Erythroblast (primary cell): ENCODE measurements around the gene LSAMP.

Source experiments
- GATA1 ChIP-seq: IDR thresholded peaks from 2 replicates; pipeline ENCODE4 v1.6.1; 2011; ENCODE audit warnings: low read depth, mild to moderate bottlenecking, control low read depth, low read length, moderate library complexity
- POLR2A ChIP-seq: IDR thresholded peaks from 2 replicates; pipeline ENCODE4 v1.6.1; 2011; ENCODE audit warnings: mild to moderate bottlenecking, low read length

DNA sequence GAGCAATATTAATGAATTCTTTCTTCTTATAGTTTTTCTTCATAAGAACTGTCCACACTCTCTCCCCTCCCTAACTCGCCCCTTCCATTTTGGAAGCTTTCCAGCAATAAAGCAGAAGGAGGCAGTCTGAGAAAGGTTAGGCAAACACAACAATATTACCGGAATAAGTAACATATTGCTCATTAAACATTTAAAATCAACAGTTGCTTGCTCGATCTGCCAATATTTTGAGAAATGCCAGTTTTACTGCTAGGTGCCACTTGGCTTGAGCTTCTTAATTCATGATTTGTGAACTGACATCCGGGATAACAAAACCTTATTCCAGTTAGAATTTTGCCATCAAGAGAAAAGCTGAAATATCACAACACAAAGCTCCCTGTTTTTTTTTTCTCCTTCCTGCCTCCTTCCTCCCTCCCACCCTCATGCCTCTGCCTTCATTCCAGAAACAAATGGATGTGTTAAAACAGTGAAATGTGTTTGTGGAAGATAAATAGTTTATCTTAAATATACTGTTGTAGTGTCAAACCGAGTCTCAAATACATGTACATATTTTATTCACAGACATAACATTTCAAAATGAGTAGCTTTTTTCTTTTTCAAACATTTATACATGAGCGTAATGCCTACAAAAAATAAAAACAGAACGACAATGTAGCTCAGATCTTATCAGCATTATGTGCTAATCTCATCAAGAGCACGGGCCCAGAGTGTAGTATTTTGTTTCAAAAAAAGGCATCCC lies 568.2 kb downstream of the LSAMP start:
- TF ChIP-seq POLR2A (no peak), GATA1 (no peak)
